HG02610 (cell line): Measurements from ENCODE around the gene FERMT3.

Experiments
- ATAC-seq: cut with Tn5 transposase; IDR thresholded peaks from one replicate; pipeline ENCODE4 v1.9.1; 2021; ENCODE audit warnings: mild to moderate bottlenecking, moderate library complexity; ENCODE audit not compliant: unreplicated experiment

The FERMT3 gene

GRCh38 chr11:64262271-64263002 lies 55.9 kb downstream of the FERMT3 start:
- ATAC-seq, result no peak

DNA sequence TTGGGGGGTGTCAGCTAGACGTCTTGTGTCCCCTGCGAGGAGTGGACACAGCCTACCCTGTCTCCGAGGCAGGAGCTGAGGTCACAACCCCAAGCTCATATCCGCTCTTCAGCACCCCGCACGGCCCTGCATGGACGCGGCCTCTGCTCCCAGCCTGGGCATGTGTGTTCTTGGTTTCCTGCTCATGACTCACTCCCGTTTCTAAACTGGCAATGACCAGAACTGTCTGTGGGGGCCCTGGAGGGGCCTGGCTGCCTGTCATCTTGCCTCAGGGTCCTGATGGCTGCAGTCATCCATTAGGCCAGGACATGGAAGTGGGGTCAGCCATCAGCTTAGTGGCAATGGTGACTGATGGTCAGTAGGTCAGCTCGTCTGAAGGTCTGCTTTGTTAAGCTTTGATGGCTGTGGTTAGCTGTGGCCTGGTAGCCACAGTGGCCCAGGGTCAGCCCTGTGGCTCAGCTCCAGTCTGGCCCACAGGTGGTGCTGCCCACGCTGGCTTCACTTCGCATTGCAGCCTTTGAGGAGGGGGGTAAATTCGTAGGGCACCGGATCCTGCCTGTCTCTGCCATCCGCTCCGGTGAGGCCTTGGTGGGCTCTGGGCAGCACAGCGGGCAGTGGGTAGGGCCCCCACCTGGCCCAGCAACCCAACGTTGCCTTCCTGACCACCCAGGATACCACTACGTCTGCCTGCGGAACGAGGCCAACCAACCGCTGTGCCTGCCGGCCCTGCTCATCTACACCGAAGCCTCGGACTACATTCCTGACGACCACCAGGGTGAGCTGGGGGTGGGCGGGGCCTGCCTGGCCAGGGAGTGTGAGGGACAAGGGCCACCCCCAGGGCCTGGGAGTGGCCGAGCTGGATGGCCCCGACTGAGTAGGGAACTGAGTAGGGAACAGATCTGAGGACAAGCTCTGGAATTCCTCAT lies 56.8 kb downstream of the FERMT3 start:
- ATAC-seq, result no peak

- ATAC-seq, result no peak
Observed at GRCh38 chr11:64263947-64264317, 57.4 kb downstream of the FERMT3 start.

DNA sequence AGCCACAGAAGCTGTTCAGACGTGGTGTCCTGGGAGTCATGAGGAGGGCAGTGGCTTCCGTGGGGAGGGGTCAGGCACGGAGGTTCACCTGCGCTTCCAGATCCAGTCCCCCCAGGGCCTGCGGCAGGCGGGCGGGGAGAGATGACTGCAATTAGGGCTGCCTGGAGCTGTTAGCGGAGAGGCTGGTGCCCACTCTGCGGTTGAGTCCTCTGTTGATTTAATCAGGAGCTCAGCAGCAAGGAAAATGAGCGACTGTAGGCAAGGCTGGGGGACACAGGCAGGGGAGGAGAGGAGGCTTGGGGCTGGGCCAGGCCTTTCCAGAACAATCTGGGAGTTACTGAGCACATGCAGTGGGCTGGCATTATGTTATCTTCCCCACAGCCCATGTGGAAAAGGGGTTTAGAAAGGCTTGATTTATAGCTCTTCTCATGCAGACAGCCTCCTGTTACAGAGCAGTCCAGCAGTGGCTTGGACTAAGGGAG lies 57.9 kb downstream of the FERMT3 start:
- no peak for ATAC-seq

DNA sequence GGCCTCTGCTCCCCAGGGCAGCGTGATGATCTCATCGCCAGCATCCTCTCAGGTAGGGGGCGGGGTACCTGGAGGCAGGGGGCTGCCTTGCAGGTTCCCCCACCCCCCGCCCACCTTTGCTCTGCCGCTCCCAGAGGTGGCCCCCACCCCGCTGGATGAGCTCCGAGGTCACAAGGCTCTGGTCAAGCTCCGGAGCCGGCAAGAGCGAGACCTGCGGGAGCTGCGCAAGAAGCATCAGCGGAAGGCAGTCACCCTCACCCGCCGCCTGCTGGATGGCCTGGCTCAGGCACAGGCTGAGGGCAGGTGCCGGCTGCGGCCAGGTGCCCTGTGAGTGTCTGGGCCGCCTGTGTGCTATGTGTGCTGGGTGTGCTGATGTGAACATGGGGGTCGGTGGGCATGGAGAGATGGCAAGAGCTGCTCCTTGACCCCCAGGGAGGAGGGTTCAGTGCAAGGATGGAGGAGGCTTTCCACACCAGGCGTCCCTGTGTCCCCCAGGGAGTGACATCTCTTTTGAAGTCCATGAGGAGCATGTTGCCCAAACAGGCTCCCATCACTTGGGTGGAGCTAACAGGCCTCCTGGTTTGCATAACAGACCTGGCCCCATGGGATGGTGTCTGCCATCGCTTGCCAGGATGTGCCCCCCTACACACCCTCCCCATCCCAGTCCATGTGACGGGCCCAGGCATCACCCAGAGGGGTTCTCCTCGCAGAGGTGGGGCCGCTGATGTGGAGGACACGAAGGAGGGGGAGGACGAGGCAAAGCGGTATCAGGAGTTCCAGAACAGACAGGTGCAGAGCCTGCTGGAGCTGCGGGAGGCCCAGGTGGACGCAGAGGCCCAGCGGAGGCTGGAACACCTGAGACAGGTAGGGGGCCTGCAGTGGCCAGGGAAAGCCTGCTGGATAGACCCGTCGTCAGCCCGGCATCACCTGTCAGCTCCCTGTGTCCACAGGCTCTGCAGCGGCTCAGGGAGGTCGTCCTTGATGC lies 58.9 kb downstream of the FERMT3 start:
- no peak for ATAC-seq

GRCh38 chr11:64266339-64266738 lies 59.8 kb downstream of the FERMT3 start:
- no peak for ATAC-seq

GRCh38 chr11:64267207-64267945 lies 60.9 kb downstream of the FERMT3 start:
- ATAC-seq, result no peak

DNA sequence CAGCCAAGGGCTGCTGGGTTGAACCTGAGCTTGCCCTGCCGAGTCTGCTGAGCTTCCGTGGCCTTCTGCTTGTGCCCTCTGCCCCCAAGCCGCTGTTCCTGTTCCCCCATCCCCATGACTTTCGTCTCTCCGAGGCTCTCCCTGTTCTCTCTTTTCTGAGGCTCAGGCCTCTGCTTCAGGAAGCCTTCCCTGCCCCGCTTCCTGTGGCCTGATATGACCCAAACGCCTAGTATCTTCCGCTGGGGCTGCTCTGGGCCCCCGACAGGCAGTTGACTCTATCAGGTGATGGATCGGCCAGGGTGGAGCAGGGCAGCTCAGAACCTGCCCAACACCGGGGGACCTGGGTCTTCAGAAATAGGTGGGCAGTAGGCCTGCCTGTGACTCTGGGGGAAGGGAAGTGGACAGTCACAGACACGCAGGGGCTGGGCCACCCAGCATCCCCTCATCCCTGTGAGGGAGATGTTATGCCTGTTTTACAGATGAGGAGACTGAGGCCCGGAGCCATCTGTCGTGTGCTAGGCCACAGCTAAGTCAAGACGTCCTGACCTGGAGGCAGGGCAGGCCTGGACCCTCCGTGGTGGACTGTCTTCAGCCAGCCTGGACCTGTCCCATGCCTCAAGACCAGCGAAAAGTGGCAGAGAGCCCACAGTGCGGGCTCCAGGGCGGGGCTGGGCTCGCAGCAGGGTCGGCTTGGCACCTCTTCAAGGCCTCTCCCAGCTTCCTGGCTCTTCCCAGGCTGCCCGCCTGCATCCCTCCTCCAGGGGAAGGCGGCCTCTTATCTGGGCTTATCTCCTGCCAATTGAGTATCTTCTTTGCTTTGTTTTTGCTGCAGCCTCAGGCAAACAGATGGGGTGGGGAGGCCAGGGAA lies 61.7 kb downstream of the FERMT3 start:
- ATAC-seq, result no peak

DNA sequence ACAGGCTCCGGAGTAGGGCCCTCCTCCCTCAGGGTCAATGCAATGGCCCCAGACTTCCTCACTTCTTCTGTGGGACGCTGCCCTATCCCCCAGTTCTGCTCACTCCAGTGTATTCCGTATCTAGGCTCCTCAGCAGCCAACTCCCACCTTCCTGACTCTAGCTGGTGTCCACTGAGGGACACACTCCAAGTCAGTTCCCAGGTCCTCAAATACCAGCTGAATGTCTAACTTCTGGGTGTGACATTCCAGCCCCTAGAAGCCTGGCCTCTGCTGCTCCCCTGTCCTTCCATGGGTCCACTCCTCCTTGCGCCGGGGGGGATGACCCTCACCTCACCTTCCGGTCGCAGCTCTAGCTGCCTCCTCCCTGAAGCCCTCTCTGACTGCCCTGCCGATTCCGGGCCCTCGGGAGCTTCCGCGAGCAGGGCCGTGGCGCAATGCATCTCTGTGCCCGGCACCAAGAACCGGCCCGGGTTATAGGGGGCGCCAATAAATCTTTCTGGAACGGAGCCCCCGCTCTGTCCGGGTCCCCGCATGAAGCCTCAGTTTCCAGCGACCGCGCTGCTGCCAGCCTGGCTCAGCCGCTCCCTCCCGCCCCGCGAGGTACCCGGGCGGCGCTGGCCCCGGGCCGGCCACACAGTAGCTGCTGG lies 62.5 kb downstream of the FERMT3 start:
- peak; percentile 12 for ATAC-seq

DNA sequence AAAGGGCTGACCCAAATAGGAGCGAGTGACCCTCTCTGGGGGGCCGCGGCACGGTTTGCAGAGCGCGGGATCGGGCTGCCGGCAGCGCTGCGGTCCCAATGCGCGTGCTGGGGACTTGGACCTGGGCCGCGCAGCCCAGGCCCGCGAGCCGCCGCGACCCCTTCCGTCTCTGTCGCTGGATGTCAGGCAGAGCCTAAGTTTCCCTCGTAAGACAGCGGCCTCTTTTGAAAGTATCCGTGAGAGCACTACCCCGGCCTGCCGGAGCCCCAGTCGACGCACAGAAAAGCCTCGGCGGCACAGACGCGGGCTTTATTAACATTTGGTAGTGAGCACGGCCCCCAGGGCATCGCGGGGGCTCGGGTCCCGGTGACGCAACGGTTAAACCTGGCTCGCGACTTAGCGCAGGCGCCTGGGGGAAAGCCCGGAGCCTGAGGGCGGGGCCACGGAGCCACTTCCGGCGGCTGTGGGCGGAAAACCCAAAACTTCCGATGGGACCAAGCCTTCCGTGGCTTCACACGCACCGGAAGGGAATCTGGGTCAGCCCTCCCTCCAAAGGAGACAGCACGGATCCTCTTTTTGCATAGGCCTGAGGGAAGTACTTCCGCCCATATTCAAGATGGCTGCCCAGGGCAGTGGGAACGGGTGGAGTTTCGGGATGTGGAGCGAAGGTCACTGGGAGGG lies 63.2 kb downstream of the FERMT3 start:
- peak; percentile 74 for ATAC-seq
